ENCODE measurements around the gene TMEM132A. TPM values are rescaled to one million over a fixed set of nuclear protein-coding genes. Genes with fewer than 3 reads are reported as not detected.
"Not testable (repeated sequence)": the region's sequence is repeated elsewhere in the genome, so short reads cannot be mapped to it uniquely, and the experiment has no call there.

The TMEM132A gene
- total RNA-seq, 2 donors from 2014 or later: 2.4 to 3.5 TPM

DNA sequence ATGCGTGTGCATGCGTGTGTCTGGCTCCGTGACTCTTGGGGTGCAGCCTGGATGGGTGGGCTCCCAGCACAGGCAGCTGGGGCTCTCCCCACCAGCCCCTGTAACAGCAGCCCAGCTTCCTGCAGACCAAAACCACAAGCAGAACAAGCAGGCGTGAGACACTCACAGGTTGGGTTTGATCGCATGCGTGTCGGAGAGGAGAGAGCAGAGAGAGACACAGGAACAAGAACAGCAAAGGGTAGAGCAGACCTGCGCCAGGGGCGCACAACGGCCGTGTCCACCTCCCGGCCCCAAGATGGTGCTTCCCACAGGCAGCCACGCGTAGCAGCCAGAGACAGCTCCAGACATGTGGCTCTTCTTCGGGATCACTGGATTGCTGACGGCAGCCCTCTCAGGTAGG lies 47.3 kb downstream of the TMEM132A start, which contains the start of gene CD6:
Gene CD6 (plus strand): TSS at position 161 of the 400 bp plus-strand sequence. CDS start 186 bp downstream, at position 347.
- ATAC-seq (replicated peaks in 1 of 2) (peak; percentile 74 to 81), DNase-seq (peak; percentile 69 to 78)
- peaks cover 51% of the 10 kb centered on the region for H3K4me1 Mint-ChIP-seq (ENCODE audit: low read depth)
- H3K36me3 Mint-ChIP-seq (ENCODE audit: insufficient read depth in 2 of 2): peaks cover 22 to 35% of the 10 kb centered on the region in 2 donors
- peak within 1 kb of the TSS; percentile 87 to 93 for H3K4me3 Mint-ChIP-seq
- peak within 1 kb of the TSS; percentile 99 for H3K27ac Mint-ChIP-seq
- H3K27me3 Mint-ChIP-seq (ENCODE audit: low read depth): no peaks in the 10 kb centered on the region
- no peaks in the 10 kb centered on the region for H3K9me3 Mint-ChIP-seq

DNA sequence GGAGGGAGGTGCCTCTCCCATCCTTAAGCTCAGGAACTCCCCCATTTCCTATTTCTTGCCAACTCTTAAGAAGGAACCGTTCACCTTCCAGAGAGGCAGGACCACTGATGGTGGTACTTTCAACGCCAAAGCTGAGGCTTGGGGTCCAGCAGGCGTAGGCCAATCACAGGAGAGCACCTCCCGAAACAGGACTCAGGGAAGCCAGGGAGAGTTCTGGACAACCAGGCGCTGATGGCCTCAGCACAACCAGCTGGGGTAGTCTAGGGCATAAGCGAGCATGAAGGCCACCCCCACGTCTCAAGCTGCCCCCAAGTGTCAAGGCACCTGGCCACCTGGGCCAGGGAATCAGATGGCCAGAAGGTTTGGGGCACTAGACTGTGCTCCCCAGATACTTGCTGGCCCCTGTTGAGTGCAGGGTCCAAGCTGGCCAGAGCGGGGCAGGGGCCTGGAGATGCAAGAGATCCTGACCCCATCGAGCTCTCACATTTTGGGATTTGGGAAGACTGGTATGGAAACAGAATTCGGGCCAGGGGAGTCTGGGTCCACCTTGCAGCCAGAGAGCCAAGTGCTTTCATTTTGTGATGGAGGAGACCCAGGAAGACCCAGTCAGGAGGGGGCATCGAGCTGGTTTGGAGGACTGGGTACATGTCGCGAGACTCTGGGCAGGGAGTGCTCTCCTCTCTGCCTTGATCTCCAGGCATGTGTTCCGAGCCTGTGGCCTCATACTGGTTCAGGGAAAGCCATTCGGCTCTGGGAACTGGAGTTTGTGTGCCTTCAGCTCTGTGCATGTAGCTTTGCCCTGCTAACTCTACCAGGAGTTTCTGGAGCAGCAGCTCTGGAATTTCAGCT lies 48.1 kb downstream of the TMEM132A start:
- Mint-ChIP-seq H3K4me1 (ENCODE audit: low read depth) (peaks cover 60% of the 10 kb centered on the region), H3K9me3 (no peaks in the 10 kb centered on the region), H3K4me3 (peak overlapping the region; percentile 87 to 93), H3K27ac (peak overlapping the region; percentile 99), H3K27me3 (ENCODE audit: low read depth) (no peaks in the 10 kb centered on the region), H3K36me3 (ENCODE audit: insufficient read depth in 2 of 2) (peaks cover 27 to 44% of the 10 kb centered on the region in 2 donors)
- peak; percentile 38 to 43 for ATAC-seq (replicated peaks in 1 of 2)
- DNase-seq: peak in 1 of 2 donors; percentile 53

DNA sequence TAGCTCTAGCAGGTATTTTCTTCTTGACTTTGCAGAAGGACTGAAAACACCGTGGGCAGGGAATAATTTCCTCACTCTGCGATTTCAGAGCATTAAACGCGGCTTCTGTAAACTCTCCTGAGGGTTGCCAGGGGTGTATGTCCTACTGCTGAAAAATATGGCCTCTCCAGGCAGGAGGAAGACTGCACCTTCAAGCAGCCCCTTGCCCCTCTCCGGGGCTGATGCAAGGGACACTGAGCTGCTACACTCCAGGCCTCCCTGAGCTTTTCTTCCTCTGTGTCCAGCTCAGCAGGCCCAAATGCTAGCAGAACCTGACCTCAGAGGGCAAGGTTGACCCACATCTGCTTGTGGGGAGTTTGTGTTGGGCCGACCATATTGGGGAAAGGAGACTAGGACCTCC lies 49.4 kb downstream of the TMEM132A start:
- peaks cover 27 to 46% of the 10 kb centered on the region in 2 donors for H3K36me3 Mint-ChIP-seq (ENCODE audit: insufficient read depth in 2 of 2)

DNA sequence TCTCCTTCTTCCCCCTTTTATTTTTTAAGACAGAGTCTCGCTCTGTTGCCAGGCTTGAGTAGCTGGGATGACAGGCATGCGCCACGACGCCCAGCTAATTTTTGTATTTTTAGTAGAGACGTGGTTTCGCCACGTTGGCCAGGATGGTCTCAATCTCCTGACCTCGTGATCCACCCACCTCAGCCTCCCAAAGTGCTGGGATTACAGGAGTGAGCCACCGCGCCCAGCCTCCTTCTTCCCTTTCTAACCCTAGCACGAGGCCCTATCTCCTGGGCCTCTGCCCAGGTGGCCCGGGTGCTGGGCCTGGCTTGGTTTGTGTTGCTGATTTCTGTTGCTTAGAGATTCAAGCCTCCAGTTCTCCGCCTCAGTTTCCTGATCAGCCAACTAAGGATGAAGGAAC lies 50.1 kb downstream of the TMEM132A start:
- peak overlapping the region; percentile 99 for H3K27ac Mint-ChIP-seq
- DNase-seq; ATAC-seq (replicated peaks in 1 of 2); H3K27me3 Mint-ChIP-seq (ENCODE audit: low read depth); H3K9me3 Mint-ChIP-seq: not testable (repeated sequence)
- H3K36me3 Mint-ChIP-seq (ENCODE audit: insufficient read depth in 2 of 2): peaks cover 27 to 47% of the 10 kb centered on the region in 2 donors
- H3K4me1 Mint-ChIP-seq (ENCODE audit: low read depth): peaks cover 79% of the 10 kb centered on the region
- peak overlapping the region; percentile 87 to 93 for H3K4me3 Mint-ChIP-seq

More for the DNA sequence above, 49.4 kb downstream of the TMEM132A start:
- ATAC-seq (replicated peaks in 1 of 2): peak in 1 of 2 donors; percentile 1
- Mint-ChIP-seq H3K4me1 (ENCODE audit: low read depth) (peaks cover 73% of the 10 kb centered on the region), H3K27ac (peak overlapping the region; percentile 99), H3K9me3 (no peaks in the 10 kb centered on the region), H3K27me3 (ENCODE audit: low read depth) (no peaks in the 10 kb centered on the region), H3K4me3 (peak overlapping the region; percentile 87 to 93)
- no peak for DNase-seq

DNA sequence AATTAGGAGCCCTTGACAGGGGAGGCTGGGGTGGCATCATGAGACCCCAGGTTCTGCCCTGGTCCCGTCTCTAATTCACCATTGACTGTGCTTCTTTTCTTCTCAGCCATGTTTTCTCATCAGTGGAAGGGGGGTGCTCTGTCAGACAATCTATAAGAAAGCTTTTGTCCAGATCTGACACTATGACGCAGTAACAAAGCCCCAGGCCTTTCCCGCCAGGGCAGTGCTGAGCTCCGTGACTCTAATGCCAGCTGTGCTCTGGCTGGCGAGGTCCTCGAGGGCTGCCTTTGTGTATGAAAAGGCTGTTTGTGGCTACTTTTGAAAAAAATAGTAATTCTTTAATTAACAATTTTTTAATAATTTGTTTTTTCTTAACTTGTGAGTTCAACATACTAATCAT lies 50.5 kb downstream of the TMEM132A start:
- peaks cover 83% of the 10 kb centered on the region for H3K4me1 Mint-ChIP-seq (ENCODE audit: low read depth)
- ATAC-seq (replicated peaks in 1 of 2) (peak in 1 of 2 donors; percentile 22), DNase-seq (peak; percentile 35 to 61)
- H3K27me3 Mint-ChIP-seq (ENCODE audit: low read depth): no peaks in the 10 kb centered on the region
- peak overlapping the region; percentile 100 for H3K27ac Mint-ChIP-seq
- peaks cover 26 to 47% of the 10 kb centered on the region in 2 donors for H3K36me3 Mint-ChIP-seq (ENCODE audit: insufficient read depth in 2 of 2)
- peak overlapping the region; percentile 87 to 93 for H3K4me3 Mint-ChIP-seq
- H3K9me3 Mint-ChIP-seq: no peaks in the 10 kb centered on the region

DNA sequence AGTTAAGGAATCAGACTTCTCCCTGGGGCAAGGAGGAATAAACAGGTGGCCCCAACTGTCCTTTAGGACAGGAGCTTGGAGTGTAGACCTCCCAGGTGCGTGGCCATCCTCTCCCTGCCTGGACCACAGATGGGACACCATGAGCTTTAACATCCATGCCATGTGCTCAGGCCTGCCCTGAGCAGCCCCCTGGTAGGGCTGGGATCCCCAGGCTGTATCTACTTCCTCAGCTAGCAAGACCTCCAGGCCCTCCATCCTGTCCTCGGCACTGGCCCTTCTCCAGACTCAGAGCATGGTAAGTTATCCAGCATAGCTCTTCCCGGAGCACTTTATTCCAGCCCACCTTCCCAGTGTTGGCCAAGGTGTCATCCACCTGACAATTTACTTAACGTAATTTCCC lies 53.0 kb downstream of the TMEM132A start:
- peaks cover 24 to 47% of the 10 kb centered on the region in 2 donors for H3K36me3 Mint-ChIP-seq (ENCODE audit: insufficient read depth in 2 of 2)
- peak overlapping the region; percentile 87 to 90 for H3K4me3 Mint-ChIP-seq
- ATAC-seq (replicated peaks in 1 of 2) (no peak), DNase-seq (no peak)
- no peaks in the 10 kb centered on the region for H3K9me3 Mint-ChIP-seq
- no peaks in the 10 kb centered on the region for H3K27me3 Mint-ChIP-seq (ENCODE audit: low read depth)
- H3K4me1 Mint-ChIP-seq (ENCODE audit: low read depth): peaks cover 89% of the 10 kb centered on the region
- H3K27ac Mint-ChIP-seq: peak overlapping the region; percentile 100

DNA sequence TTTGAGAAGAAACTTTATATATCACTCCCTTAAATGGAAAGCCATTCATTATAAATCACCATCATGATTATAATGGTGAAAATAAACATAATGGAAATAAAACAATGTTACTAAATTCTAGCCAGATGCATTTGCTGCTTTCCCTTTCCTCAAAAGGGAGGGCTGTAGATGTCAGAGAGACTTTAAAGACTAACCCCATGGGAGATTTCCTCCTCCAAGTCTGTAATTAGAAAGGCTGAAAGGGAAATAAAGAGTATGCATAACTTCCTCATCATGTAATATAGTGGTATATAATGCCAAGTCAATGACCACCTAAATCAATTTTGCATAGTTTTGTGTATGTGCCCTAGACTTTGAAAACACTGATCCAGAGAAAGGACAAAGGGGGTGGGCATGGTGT lies 53.6 kb downstream of the TMEM132A start:
- Mint-ChIP-seq H3K27ac (peak overlapping the region; percentile 100), H3K36me3 (ENCODE audit: insufficient read depth in 2 of 2) (peaks cover 19 to 49% of the 10 kb centered on the region in 2 donors), H3K27me3 (ENCODE audit: low read depth) (no peaks in the 10 kb centered on the region), H3K4me3 (peak overlapping the region; percentile 87 to 90), H3K4me1 (ENCODE audit: low read depth) (peaks cover 95% of the 10 kb centered on the region), H3K9me3 (no peaks in the 10 kb centered on the region)
- ATAC-seq (replicated peaks in 1 of 2) (no peak), DNase-seq (no peak)

DNA sequence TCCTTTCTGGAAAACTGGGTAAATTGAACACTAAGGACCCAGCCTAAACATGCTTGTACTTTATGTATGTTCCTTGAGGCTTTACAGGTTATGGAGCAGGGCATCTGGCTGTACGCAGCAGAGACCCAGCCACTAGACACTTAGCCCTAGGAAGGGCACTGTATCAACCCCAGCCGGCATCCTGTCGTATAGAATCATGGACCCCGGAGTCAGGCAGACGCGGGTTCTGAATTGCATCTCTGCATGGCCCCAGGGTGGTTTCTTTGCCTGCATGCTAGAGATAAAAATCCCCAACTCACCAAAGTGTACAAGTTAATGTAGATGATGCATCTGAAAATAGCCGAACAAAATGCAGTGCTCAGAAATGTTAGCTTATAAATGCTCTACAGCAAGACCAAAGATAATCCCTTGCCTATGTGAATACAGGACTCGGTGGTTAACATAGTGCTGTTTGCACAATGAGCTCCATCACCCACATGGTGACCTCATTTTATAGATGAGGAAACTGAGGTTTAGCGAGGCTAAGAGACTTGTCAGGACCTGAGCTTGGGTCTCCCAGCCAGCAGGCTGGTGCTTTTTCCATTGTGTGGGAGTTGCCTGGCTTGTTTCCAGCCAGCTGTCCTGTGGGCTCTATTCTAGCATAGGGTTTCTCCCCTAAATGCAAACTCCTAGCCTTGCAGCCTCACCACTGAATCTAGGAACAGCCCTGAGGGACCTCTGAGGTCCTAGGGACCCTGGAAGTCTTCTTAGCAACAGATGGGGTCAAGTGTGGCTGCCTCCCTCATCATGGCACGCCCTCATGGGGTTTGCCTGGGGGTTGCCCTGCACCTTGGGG lies 54.5 kb downstream of the TMEM132A start:
- Mint-ChIP-seq H3K36me3 (ENCODE audit: insufficient read depth in 2 of 2) (peaks cover 20 to 51% of the 10 kb centered on the region in 2 donors), H3K27ac (peak overlapping the region; percentile 100), H3K9me3 (no peaks in the 10 kb centered on the region), H3K27me3 (ENCODE audit: low read depth) (no peaks in the 10 kb centered on the region), H3K4me1 (ENCODE audit: low read depth) (peaks cover 98% of the 10 kb centered on the region), H3K4me3 (peak overlapping the region; percentile 87 to 90)
- DNase-seq: peak; percentile 79 to 84
- ATAC-seq (replicated peaks in 1 of 2): peak; percentile 78 to 85

DNA sequence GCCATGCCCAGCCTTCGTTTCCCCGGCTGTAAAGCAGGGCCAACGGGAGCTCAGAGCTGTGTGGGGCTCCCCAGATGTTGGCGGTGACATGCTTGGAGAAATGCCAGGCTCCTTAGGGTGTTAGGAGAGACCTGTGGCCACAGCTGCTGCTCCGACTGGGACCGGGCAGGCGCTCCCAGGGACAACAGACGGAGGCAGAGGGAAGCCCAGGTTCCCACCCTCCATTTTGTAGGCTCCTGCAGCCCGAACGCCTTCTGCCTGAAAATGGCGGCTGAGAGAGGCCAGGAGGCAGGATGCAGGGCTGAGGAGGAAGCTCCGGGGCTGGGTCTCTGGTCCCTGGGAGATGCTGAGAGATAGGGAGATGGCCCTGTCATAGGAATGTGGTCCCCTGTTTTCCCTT lies 57.3 kb downstream of the TMEM132A start:
- Mint-ChIP-seq H3K27me3 (ENCODE audit: low read depth) (no peaks in the 10 kb centered on the region), H3K9me3 (no peaks in the 10 kb centered on the region), H3K27ac (peak overlapping the region; percentile 92), H3K4me3 (peak overlapping the region; percentile 79 to 98), H3K4me1 (ENCODE audit: low read depth) (peaks cover 100% of the 10 kb centered on the region), H3K36me3 (ENCODE audit: insufficient read depth in 2 of 2) (peaks cover 19 to 48% of the 10 kb centered on the region in 2 donors)
- ATAC-seq (replicated peaks in 1 of 2) (no peak), DNase-seq (no peak)

DNA sequence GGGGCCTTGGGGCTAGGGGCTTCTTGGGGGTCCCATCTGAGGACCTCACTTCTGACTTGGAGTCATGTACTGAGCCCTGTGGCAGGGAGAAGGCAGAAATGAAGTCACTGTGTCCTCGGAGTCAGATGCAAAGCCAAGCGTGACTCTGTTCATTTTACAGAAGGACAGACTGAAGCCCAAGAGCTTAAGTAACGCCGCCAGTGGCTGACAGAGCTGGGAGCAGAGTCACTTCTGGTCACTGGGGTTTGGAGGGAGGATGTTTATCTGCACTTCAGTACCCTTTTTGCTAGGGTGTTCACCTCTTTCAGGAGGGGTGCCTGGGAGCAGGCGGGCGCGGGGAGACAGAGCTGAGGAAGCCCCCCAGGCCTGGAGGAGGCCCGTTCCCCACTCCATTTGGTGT lies 57.9 kb downstream of the TMEM132A start:
- Mint-ChIP-seq H3K27ac (peak overlapping the region; percentile 93), H3K27me3 (ENCODE audit: low read depth) (no peaks in the 10 kb centered on the region), H3K4me3 (peak overlapping the region; percentile 79 to 98), H3K4me1 (ENCODE audit: low read depth) (peaks cover 100% of the 10 kb centered on the region), H3K9me3 (no peaks in the 10 kb centered on the region), H3K36me3 (ENCODE audit: insufficient read depth in 2 of 2) (peaks cover 15 to 45% of the 10 kb centered on the region in 2 donors)
- peak in 1 of 2 donors; percentile 64 for DNase-seq
- peak; percentile 3 to 13 for ATAC-seq (replicated peaks in 1 of 2)

DNA sequence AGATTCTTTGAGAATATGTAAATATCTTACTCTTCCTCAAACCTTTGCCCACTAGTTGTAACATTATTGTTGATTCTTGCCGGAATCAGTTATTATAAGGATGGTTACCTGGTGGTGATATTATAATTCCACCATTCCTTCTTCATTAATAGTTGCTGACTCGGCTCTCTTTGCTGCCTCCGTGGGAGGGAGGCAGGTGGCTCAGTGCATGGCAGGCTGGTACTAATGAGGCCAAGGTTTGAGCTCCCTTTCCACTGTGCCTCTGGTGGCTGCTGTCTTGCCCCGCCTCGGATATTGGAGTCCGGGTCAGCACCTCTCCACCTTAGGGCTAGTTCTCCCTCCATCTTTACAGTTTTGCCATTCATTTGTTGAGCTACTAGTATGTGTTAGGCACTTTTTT lies 59.9 kb downstream of the TMEM132A start:
- Mint-ChIP-seq H3K36me3 (ENCODE audit: insufficient read depth in 2 of 2) (peaks cover 23 to 44% of the 10 kb centered on the region in 2 donors), H3K27ac (peak overlapping the region; percentile 93), H3K4me1 (ENCODE audit: low read depth) (peaks cover 100% of the 10 kb centered on the region), H3K27me3 (ENCODE audit: low read depth) (no peaks in the 10 kb centered on the region), H3K4me3 (peak overlapping the region; percentile 79 to 98), H3K9me3 (no peaks in the 10 kb centered on the region)
- DNase-seq (no peak), ATAC-seq (replicated peaks in 1 of 2) (no peak)

DNA sequence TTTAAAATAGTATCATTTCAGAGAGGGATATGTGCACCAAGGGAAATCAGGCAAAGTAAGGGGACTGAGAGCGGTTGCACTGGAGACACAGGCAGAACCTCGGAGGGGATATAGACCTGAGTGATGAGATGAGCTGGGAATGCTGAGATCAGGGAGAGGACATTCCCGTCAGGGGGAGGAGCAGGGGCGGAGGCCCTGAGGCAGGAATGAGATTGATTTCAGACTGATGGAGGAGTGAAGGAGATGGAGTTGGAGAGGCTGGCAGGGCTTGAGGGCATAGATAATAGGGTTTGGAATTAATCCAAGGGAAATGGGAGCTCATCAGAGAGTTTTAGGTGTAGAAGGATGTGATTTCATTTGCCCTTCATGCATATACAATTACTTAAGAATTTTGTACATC lies 60.4 kb downstream of the TMEM132A start:
- peaks cover 24 to 47% of the 10 kb centered on the region in 2 donors for H3K36me3 Mint-ChIP-seq (ENCODE audit: insufficient read depth in 2 of 2)
- H3K27me3 Mint-ChIP-seq (ENCODE audit: low read depth): no peaks in the 10 kb centered on the region
- H3K4me3 Mint-ChIP-seq: peak overlapping the region; percentile 79 to 98
- ATAC-seq (replicated peaks in 1 of 2) (no peak), DNase-seq (no peak)
- H3K9me3 Mint-ChIP-seq: no peaks in the 10 kb centered on the region
- H3K4me1 Mint-ChIP-seq (ENCODE audit: low read depth): peaks cover 100% of the 10 kb centered on the region
- peak overlapping the region; percentile 93 for H3K27ac Mint-ChIP-seq

DNA sequence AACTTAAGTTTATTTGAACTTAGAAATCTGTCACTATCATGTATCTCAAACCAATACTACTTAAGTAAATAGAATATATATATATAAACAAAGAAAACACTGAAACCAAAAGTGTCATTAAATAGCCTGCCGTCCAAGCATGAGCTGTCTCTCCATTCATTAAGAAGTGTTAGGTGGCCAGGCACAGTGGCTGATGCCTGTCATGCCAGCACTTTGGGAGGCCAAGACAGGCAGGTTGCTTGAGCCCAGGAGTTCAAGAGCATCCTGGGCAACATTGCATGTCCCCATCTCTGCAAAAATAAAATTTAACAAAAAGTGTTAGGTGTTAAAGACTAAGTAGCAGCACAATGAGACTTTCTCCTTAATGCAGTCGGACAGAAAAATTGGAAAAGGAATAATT lies 61.2 kb downstream of the TMEM132A start:
- H3K4me3 Mint-ChIP-seq: peak overlapping the region; percentile 79 to 98
- H3K36me3 Mint-ChIP-seq (ENCODE audit: insufficient read depth in 2 of 2): peaks cover 25 to 48% of the 10 kb centered on the region in 2 donors
- ATAC-seq (replicated peaks in 1 of 2) (no peak), DNase-seq (no peak)
- H3K27me3 Mint-ChIP-seq (ENCODE audit: low read depth): no peaks in the 10 kb centered on the region
- peak overlapping the region; percentile 93 for H3K27ac Mint-ChIP-seq
- H3K4me1 Mint-ChIP-seq (ENCODE audit: low read depth): peaks cover 98% of the 10 kb centered on the region
- H3K9me3 Mint-ChIP-seq: no peaks in the 10 kb centered on the region

Data from activated T-cell treated with anti-CD3 and anti-CD28 coated beads, Interleukin-2, amount 50 U/mL, for 72 hours (primary cell).